DMS114 treated with DMSO at 0.1 percent for 48 hours (cell line): ENCODE data around the gene CEP76.

Experiments
- DNase-seq: peaks from one replicate; lab custom pipeline; 2025; ENCODE audit not compliant: unreplicated experiment; lab: John Stamatoyannopoulos, UW

The CEP76 gene, protein sequence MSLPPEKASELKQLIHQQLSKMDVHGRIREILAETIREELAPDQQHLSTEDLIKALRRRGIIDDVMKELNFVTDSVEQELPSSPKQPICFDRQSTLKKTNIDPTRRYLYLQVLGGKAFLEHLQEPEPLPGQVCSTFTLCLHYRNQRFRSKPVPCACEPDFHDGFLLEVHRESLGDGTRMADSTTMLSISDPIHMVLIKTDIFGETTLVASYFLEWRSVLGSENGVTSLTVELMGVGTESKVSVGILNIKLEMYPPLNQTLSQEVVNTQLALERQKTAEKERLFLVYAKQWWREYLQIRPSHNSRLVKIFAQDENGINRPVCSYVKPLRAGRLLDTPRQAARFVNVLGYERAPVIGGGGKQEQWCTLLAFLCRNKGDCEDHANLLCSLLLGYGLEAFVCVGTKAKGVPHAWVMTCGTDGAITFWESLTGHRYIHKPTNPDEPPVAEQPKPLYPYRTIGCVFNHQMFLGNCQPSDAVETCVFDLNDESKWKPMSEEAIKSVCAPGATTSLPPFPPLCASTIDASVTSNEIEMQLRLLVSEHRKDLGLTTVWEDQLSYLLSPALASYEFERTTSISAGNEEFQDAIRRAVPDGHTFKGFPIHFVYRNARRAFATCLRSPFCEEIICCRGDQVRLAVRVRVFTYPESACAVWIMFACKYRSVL

DNA sequence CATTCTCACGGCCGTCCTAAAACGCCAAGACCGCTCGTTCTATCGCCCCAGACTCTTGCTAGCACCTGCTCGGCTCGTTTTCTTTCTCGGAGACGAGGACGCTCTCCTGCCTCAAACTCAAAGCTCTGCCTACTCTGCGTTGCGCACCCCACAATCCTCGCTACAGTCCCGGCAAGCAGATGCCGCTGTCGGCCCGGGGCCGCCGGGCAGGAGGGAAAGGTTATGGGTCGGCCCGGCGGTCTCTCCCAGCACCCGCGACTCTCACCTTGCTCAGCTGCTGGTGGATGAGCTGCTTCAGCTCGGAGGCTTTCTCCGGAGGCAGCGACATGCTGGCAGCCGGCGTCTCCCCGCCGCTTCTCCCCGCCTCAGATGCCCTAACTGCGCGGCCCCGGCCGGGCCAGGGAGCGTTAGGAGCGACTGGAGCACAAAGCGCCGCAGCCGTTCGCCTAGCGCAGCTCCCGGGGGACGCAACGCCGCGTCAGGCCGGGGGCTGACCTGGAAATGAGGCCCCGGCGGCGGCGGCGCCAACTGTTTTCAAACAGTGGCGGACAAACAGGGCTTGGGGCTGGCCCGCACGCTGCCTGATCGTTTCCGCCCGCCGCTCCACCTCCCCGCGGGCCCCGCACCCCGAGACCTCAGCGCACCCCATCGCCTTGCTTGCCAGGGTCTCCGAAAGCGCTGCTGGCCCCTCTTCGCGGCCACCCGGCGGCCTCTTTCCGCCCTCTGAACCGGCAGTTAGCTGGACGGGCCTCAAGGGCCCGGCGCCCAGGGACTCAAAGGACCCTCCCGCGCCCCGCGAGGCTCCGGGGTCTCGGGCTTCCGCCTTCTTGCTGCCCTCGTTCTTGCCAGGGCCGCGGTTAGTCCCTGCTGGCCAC is at the start of gene CEP76, which contains the start of gene PSMG2:
Gene CEP76 (minus strand): TSS at position 503 of the 875 bp plus-strand sequence. CDS start 175 bp downstream, at position 328.
Gene PSMG2 (plus strand): TSS at position 822 of the 875 bp plus-strand sequence. CDS start 66 bp downstream, outside the sequence.
- peak; percentile 54 for DNase-seq

DNA sequence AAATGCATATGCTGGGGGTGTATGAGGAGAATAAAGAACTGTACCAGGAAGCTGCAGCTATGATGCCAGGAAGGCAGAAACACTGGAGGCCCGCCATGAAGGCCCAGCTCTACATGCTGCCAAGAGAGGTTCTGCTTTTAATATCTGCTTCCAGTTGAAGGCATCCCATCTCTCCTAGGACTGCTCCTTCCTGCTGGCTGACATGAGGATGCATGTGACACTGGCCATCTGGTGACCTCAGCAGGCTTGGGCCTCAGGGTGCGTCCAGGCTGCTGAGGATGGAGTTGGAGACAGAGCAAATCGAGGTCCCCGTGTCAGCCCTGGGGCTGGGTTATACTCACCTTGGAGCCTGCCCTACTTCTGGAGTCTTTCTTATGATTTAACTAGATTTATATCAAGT is 49.4 kb upstream of the CEP76 start:
- no peak for DNase-seq

DNA sequence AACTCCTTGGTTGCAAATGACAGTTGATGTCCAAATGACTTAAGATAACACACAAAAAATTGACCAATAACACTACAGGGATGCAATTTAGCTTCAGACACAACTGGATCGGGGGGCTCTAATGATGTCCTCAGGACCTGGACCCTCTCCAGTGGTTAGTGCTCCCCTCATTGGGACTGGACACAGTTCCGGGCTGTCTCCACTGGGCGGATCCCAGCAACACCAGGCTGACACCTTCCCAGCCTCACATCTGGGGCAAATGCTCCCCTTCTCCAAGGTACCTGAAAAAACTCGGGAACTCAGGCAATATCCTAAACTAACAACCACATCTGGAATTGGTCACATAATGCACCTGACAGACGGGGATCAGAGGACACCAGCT is 49.0 kb upstream of the CEP76 start:
- no peak for DNase-seq

DNA sequence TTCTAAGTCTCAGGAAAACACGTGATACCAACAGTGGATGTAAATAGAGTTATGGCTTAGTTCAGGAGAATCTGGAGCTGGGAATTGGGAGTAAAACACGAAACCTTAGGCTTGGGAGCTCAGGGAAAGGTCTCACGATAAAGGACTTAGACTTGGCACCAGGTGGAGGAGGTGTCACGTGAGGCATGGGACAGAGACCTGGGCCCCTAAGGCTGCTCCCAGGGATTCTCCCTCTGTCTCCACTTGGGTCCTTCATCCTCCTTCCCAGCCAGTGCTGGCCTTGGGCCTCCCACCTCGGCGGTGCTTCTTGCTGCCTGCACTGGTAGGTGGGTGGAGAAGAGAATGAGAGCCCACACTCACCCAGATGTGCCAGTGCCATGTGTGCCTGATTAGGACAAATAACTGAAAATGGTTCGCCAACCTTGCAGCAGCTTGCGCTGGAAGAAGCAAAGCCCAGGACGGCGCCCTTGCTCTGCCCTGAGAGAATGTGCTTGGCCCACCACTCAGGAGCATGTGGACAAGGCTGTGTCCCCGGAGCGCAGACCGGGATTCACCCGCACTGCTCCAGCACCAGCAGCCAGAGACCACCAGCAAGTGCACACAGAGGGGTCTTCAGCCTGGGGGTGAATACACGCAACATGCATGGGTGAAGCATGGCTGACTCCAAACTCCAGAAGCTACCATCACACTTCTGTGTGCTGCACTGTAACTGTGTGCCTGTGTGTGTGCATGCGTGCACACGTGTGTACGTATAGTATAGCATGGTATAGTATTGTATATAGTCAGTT is 48.4 kb upstream of the CEP76 start:
- DNase-seq, result no peak

DNA sequence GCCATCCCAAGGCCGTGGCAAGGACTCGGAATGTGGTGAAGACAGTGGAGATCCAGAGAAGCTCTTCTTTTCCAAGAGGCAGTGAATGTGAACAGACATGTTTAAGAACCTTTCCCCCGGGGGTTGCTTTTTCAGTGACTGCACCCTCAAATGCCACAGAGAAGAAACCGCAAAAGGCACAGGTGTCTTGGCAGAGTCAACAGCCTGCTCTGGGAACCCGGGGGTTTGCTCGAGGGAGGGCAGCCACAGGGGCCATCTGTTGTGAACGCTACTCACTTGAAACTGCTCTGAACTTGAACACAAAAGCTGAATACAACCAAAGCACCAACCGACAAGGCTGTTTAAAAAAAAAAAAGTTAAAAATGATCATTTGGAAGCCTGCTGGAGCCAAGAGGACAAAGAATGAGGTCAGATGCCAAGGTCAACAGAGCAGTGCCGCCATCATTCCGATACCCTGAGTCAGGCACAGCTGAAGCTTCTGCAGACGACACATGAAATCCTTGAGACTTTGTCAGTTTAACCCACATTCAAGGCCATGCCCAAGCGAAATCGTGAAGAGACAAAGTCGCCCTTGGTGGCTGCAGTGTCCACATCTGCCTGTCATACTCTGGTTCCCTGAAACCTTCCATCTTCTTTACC is 47.7 kb upstream of the CEP76 start:
- DNase-seq, result no peak

DNA sequence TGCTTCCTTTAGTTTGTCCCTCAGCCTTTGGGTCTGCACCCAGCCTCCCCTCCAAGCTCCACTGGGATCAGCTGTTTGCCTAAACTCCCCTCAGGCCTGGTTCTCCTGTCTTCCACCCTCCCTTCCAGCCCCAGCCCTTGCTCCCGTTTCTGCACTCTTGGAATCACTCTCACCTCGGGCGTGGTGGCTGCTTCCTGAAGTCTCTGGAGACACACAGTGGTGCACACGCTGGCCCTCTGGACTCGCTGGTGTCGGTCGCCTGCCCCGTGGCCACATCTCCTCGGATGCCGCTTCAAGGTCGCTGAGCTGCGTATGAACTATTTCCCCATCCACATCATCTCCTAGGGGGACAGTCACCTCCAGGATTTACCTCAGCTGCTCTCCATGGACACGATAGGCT is 46.6 kb upstream of the CEP76 start:
- no peak for DNase-seq

DNA sequence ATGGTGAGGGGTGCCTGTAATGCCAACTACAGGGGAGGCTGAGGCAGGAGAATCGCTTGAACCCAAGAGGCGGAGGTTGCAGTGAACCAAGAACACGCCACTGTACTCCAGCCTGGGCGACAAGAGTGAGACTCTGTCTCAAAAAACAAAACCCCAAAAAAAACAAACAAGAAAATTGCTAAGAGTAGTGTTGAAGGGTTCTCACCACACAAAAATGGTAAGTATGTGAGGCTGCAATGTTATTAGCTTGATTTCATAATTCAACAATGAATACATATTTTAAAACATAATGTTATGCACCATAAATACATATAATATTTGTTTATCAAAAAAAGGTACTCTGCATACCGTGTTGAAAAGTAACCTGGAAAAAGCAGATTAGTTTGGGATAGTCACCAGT is 46.1 kb upstream of the CEP76 start:
- no peak for DNase-seq

DNA sequence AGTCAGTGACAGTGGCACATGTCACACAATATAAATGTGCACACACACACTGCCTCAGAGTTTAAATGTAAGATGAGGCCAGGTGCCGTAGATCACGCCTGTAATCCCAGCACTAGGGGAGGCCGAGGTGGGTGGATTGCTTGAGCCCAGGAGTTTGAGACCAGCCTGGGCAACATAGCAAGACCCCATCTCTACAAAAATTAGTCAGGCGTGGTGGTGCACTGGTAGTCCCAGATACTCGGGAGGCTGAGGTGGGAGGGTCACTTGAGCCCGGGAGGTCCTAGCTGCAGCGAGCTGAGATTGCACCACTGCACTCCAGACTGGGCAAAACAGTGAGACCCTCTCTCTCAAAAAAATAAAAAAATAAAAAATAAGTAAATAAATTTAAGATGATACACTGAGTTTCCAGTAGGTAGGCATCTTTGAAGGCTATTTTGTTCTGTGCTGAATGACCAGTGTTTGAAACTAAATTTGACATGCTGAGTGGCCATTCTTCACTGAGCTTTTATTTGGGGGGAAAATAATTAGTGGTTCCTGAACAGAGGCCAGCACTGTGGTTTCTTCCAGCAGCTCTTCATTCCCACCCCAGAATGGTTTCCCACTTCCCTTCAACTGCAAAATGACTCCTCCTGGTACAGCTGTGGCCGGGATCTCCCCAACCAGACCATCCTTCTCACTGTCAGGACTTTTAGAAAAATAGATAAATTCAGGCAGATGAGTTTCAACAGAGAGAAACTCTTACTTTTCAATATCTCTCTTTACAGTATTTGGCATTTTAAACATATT is 45.2 kb upstream of the CEP76 start:
- DNase-seq, result no peak

DNA sequence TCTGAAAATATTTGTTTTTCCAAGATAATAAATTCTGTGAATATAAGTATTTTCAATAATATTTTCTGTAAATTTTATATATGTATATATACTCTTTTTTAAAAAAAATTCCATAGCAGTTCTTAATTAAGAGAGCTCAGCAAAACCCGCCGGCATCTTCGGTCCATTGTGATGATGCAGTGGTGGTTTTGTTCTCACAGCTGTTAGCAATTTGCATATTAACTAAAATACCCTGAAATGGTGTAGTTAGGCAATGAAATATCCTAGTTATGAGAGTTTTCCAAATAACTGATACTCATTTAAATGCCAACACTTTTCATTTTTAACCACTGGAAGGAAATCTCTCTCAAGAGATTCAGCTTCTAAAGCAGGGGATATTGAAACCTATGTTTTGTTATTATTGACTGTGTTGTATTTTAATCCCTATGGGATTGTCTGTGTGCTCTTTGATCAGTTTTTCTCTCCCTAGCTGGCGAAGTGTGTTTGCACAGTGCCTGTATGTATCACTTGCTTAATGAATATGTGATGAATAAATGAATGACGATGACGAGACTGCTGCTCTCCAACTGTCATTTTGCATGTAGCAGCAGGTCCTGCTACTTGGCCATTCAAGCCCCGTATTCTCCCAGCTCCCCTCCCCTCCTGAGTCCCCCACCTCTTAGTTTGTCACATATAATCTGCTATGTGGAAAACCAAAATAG is 42.7 kb upstream of the CEP76 start:
- no peak for DNase-seq

DNA sequence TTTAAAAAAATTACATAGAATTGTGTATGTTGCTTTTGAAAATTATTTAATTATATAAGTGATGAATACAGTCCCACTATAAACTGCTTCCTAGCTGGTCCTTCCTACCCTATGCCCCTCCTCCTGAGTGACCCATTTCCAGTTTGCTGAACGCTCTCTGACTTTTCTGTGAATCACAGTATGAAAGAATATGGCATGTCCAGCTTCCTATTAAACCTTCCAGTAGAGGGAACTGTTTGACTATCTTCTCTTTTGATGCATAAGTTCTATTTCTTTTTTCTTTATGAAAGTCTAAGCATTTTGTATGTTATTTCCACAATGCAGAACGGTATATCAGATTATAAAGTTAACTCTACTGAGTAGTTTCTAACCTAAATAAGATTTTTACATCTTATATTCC is 41.6 kb upstream of the CEP76 start:
- DNase-seq, result peak; percentile 68

DNA sequence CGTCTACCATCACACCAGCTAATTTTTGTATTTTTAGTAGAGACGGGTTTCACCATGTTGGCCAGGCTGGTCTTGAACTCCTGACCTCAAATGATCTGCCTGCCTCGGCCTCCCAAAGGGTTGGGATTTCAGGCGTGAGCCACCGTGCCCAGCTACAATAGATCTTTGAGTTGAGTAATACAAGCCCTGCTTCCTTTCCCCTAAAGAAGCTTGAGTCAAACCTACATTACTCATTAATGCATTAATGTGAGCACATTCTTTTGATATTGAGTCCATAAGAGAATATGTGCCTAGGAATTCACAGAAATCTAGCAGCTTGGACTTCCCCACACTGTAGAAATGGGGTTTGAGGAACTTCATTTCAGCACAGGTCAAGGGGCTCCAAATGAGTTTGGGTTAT is 39.9 kb upstream of the CEP76 start:
- DNase-seq, result no peak

DNA sequence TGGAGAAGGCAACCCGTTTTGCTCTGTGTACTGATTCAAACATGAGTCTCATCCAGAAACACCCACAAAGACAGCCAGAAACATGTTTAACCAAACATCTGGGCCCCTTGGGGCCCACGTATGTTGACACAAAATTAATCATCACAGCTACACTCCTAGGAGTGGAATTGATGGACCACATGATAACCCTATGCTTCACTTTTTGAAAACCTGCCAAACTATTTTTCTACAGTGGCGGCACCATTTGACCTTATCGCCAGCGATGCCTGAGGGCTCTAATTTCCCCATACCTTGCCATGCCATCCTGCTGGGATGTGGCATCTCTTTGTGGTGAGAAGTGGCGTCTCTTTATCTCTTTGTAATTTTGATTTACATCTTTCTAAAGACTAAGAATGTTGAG is 38.8 kb upstream of the CEP76 start:
- DNase-seq, result no peak

DNA sequence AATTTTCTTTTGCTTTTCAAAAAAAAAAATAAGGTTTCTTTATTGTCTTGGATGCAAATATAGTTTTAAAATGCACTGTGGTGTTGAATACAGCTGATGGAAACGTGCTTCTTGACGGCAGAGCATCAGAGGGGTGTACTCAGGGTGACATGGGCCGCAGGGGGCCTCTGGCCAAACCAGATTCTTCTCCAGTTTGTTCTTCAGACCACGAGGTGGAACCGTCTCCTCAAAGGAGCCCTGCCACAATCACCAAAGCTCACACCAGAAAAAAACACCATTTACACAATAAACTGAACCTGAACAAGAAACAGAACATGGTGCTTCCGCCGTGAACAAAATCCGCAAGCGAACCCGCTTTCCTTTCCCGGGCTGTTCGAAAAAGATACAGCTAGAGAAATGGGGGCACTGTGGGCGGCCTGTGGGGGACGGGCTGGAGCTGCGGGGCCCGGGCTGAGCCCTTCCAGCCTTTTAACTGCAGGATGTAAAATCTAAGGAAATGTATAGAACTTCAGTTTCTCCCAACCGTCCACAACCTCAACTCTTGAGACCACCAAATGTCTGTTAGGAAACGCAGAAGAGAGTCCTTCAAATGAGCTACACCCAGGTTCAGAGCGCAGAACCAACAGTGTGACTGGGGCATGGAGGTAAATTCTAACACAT is 34.9 kb upstream of the CEP76 start:
- DNase-seq, result no peak

DNA sequence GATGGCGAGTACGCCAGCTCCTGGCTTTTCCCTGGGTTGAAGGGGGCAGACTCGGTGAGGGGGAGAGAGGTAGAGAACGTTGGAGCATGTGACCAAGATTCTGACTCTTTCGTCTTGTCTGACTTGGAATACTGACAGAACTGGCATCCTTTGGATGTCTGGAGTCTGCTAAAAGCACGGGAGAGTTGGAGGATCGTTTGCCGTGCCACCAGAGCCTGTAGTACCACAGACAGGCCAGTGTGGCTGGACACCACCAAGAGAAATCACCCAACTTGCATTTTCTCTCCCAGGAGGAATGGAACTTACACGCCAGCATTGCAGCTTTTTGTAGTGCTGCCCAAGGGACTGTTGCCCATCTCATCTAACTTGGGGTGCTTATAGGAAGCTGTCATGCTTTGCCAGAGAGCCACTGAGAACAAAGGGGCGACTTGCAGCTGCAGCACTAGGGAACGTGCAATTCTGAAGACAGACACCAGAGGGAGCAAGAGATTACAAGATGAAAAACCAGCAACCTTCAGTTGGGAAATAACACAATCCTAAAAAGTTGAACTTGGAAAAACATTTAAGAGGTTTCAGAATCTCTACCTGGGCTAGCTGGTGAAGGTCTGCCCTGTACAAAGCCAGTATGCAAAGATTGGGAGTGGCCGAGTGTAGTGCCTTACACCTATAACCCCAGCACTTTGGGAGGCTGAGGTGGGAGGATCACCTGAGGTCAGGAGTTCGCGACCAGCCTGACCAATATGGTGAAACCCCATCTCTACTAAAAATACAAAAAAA is 24.4 kb upstream of the CEP76 start:
- peak; percentile 79 for DNase-seq

DNA sequence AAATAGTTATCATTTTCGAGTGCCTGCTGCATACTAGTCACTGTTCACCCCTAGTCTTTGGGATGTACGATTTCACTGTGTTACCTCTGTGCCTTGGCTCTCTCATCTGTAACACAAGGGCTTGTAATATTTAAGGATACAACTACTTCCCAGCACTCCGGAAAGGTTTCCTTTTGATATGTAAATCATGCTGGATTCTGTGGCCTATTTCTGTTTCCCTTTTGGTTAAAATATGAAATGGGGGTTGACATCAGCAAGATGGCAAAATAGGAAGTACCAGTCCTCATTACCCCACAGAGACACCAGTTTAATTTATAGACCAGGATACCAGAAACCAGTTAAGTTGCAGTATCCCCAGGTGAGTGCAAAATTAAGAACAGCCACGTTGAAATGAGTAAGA is 23.8 kb upstream of the CEP76 start:
- DNase-seq, result no peak

DNA sequence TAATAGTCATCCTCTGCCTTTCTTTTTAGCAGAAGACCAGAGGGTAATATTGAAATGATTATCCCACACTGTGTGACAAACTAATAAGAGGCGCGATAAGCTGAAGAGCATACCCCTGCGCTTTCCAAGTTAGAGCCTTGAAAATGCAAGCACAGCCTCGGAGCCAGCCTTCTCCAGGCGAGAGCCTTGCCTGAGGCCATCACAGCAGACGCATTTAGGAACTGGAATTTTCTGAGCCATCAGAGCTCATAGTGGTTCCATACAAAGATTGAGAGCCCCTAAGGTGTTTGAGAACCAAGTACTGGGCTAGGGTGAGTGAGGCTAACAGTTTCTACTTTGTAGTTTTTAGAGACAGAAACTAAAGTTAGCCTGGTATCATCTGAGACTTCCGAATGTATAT is 20.2 kb upstream of the CEP76 start:
- DNase-seq, result no peak

DNA sequence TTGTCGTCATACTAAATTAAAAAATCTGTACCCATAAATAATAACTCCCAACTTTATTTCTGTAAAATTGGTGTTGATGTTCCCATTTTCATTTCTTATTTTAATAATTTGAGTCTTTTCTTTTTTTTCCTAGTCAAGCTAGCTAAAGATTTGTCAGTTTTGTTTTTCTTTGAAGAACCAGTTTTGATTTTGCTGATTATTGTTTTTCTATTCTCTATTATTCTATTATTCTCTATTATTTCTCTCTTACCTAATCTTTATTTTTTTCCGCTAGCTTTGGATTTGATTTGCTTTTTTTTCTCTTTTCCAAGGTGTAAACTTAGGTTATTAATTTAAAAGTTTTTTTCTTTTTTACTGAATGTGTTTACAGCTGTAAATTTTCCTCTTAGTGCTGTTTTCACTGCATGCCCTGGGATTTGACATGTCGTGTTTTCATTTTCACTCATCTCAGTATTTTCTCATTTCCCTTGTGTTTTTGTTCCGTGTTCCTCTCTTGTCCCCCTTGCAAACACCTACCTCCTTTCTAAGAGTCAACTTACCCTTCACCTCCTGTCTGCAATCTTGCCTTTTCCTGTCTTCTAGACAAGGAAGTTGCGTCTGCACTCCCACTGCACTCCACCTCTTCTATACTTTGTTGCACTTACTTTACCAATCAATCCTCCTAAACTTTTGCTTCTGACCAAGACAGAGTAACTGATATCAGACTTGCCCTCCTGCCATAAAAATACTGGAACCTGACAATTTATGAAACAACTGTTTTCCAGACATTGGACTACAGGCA is 19.2 kb upstream of the CEP76 start:
- no peak for DNase-seq
